ENCODE results near the gene RPRD2. TPM values are rescaled to one million over a fixed set of nuclear protein-coding genes. Genes with fewer than 3 reads are reported as not detected.
"Not testable (repeated sequence)": the region's sequence is repeated elsewhere in the genome, so short reads cannot be mapped to it uniquely, and the experiment has no call there.

The RPRD2 gene
- total RNA-seq, 1 donor from 2014 or later = 16.2 TPM

DNA sequence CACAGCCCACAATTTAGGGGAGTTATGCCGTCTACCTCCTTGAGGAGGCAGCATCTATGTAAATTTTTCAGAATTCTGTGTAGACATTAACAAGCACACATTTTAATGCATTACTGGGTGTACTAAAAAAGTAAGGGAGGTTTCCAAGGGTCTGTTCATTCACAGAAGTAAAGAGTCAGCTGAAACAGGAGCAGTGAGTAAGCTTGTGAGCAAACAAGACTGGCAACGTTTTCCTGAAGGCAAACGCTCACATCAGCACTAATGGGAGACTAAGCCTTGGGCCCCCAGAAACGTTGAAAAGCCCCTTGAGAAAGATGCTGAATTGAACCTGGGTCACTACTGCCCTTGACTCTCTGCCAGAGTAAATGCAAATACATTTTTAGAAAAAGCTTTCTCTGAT is 25.7 kb downstream of the RPRD2 start:
- no peak for DNase-seq

DNA sequence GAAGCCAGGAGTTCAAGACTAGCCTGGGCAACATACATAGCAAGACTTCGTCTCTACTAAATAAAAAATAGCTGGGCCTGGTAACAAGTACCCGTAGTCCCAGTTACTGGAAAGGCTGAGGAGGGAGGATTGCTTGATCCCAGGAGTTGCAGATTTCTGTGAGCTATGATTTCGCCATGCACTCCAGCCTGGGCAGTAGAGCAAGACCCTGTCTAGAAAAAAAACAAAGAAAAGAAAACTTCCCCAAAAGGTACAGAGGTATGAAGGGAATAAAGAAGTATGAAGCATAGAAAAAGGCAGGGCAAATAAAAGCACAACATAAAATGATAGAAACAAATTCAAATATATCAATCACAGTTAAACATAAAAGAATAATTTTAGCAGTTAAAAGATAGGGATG is 28.7 kb downstream of the RPRD2 start:
- no peak for DNase-seq

DNA sequence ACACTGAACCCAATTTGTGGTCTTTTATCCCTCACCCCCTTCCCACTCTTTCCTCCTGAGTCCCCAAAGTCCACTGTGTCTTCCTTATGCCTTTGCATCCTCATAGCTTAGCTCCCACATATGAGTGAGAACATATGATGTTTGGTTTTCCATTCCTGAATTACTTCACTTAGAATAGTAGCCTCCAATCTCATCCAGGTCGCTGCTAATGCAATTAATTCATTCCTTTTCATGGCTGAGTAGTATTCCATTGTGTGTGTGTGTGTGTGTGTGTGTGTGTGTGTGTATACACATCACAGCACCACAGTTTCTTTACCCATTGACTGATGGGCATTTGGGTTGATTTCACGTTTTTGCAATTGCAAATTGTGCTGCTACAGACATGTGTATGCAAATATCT is 31.2 kb downstream of the RPRD2 start:
- DNase-seq = not testable (repeated sequence)

DNA sequence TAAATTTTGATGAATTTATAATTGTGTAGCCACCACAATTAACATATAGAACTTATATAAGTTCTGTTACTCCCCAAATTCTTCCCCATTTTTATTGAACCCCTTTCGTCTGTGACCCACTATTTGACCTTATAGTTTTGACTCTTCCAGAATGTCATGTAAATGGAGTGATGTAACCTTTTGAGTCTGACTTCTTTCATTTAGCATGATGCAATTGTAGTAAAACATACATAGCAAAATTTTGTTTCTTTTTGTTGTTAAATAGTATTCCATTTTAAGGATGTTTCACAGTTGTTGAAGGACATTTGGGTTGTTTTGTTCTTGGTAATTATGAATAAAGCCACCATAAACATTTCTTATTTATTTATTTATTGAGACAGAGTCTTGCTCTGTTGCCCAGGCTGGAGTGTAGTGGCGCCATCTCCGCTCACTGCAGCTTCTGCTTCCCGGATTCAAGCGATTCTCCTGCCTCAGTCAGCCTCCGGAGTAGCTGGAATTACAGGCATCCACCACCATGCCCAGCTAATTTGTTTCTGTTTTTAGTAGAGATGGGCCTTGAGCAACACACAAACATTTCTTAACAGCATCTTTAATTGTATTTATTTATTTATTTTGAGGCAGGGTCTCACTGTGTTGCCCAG is 33.6 kb downstream of the RPRD2 start:
- DNase-seq = no peak

DNA sequence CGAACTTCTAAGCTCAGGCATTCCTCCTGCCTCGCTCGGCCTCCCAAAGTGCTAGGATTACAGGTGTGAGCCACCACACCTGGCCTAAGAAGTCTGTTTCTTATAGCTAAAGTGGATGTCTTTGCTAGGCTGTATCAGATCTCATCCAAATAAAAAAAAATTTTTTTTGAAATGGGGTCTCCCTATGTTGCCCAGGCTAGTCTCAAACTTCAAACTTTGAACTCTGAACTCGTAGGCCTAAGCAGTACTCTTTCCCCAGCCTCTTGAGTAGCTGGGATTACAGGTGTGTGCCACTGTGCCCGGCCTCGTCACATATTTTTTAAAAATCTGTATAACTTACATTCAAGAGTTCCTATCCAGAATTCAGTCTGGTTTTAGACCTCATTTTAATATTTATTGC is 40.5 kb downstream of the RPRD2 start:
- no peak for DNase-seq

DNA sequence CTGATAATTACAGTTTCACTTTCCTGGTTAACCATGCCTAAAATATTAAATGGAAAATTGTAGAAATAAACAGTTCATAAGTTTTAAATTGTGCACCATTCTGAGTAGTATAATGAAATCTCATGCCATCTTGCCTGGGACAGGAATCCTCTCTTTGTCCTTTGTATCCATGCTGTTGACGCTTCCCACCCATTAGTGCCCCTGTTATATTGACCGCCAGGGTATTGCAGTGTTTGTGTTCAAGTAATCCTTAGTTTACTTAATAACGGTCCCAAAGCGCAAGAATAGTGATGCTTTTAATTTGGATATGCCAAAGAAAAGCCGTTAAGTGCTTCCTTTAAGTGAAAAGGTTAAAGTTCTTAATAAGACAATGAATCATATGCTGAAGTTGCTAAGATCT is 41.7 kb downstream of the RPRD2 start:
- DNase-seq = no peak

DNA sequence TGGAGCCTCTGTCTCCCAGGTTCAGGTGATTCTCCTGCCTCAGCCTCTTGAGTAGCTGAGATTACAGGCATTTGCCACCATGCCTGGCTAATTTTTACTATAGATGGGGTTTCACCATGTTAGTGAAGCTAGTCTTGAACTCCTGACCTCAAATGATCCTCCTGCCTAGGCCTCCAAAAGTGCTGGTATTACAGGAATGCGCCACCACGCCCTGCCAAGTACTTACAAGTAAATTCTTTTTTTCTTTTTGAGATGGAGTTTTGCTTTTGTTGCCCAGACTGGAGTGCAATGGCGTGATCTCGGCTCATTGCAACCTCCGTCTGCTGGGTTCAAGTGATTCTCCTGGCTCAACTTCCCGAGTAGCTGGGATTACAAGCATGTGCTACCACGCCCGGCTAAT is 42.5 kb downstream of the RPRD2 start:
- no peak for DNase-seq

DNA sequence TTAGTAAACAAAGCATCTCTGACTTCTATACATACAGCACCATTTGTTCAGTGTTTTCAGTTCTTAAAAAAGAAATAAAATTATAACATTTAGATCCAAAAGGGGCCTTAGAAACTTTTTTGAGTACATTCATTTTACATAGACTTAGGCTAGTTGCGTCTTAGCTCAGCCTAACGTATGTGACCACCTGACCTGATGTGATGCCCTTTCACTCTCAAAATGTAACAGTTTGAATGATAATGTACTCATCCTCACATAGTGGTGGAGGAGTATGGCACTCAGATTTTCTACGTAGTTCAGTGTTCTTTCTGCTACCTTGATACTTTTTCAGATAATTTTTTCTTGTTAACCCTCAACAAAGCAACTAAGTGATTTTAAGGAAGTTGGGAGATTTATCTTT is 43.4 kb downstream of the RPRD2 start:
- DNase-seq = no peak

DNA sequence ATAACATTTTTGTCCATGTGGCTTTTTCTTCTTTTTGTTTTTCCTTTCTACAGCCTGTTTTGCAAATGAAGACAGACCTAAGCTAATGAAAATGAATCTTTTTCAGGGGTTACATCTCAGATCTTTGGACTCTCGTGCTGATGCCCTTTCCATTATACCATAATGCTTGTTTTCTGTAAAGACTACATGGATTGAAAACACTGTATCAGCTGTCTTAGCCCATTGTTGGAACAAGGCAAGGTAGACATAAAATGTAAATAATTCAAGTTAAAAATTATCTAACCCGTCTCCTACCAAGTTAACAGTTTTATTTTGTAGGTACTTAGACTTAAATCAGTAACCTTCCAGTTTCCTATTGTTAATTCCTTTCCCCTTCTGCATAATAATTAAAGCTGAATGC is 44.9 kb downstream of the RPRD2 start:
- no peak for DNase-seq

DNA sequence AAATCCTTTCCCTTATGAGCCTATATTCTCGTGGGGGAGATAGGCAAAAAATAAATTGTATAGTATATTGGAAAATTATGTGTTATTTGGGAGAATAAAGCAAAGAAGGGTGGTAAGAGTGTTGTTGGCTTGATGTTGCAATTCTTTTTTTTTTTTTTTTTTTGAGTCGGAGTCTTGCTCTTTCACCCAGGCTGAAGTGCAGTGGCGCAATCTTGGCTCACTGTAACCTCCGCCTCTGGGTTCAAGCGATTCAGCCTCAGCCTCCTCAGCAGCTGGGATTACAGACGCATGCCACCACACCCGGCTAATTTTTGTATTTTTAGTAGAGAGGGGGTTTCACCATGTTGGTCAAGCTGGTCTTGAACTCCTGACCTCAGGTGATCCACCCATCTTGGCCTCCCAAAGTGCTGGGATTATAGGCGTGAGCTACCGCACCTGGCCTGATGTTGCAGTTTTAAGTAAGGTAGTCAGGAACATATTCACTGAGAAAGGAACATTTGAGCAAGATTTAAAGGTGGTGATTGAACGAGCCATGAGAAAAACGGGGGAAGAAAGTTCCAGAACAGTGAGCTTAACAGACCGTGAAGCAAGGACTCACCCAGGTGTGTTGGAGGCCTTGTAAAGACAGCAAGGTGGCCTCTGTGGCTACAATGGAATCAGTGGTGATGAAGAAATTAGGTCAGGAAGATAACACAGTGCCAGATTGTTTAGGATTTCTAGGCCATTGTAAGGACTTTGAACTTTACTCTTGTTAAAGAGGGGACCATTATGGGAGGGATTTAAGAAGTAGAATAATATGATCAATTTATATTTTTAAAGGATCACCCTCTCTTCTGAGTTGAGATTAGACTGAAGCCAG is 45.8 kb downstream of the RPRD2 start:
- no peak for DNase-seq

DNA sequence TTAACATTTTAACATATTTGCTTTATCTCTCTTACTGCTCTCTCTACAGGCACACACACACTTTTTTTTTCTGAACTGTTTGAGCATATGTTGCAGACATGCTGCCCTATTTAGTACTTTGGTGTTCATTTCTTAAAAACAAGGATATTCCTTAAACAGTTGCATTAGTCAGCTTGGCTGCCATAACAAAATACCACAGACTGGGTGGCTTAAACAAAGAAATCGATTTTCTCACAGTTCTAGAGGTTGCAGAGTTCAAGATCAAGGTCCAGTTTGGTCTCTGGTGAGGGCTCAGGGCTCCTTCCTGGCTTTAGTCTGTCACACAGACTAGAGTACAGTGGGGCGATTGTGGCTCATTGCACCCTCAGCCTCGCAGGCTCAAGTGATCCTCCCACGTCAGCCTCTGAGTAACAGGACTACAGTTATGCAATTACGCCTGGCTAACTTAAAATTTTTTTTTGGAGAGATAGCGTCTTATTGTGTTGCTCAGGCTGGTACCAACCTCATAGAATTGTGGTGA is 46.7 kb downstream of the RPRD2 start:
- no peak for DNase-seq

DNA sequence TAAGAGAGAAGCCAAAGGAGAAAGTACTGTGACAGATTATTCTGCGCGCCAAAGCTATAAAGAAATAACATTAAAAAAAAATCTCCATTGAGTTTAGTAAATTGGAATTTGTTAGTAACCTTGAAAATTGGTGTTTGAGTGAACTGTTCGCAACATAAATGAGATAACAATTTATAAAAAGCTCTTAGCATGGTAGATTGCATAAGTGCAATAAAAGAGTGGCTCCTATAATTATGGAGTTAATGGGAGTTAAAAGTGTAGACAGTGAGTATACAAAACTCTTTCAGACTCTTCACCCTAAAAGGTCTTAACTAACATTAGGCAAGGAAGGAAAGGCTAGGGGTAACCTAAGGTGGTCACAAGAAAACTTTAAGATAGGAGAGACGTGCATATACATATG is 50.6 kb downstream of the RPRD2 start:
- no peak for DNase-seq

DNA sequence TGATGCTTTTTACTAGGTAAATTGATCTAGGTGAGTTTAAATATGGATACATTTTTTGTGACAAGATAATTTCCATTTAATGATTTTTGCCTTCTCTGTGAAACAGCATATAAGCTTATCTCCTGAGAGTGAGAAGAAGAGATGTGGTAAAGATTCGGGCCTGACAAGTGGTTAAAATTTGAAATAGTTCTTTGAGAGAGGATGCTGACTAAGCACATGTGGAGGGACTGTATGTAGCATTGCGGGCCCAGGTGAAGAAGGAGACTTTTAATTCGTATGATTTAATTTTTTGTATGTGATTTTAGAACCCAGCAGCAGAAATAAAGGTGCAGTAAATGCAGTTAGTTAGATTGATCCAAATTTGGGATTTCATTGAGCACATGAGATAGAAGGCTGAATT is 51.9 kb downstream of the RPRD2 start:
- no peak for DNase-seq

DNA sequence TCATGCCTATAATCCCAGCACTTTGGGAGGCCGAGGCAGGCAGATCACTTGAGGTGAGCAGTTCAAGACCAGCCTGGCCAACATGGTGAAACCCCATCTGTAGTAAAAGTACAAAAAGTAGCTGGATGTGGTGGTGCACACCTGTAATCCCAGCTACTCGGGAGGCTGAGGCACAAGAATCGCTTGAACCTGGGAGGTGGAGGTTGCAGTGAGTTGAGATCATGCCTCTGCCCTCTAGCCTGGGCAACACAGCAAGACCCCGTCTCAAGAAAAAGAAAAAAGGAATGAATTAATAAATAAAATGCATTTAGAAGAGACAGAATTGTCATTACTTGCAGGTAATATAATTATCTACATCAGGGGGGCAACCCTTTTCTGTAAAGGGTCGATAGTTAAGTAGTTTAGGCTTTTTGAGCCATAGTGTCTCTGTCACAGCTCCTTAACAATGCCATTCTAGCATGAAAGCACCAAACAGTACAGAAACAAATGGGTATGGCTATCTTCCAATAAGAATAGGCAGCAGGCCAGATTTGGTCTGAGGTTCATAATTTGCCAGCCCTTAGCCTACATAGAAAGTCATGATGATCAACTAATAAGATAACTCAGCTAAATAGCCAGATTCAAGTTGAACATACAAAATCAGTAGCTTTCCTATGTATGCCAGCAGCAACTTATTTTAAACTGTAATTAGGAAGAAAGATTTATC is 56.8 kb downstream of the RPRD2 start:
- DNase-seq = no peak

DNA sequence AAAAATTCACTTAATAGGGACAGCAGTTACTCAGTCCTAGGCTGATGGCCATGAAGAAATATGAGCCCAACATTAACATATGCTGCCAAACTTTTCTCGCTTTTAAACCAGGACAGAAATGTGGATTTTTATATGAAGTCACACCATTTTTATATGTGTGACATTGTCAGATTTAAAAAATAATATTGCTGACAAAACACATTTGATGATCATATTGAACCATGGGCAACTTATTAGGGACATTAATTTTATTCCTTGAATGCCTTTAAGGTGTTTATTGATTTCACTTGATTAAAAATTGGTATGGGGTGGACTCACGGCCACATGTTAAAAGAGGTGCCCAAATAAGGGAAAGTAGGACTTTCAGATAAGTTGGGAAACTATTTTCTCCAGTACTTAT is 58.6 kb downstream of the RPRD2 start:
- no peak for DNase-seq

DNA sequence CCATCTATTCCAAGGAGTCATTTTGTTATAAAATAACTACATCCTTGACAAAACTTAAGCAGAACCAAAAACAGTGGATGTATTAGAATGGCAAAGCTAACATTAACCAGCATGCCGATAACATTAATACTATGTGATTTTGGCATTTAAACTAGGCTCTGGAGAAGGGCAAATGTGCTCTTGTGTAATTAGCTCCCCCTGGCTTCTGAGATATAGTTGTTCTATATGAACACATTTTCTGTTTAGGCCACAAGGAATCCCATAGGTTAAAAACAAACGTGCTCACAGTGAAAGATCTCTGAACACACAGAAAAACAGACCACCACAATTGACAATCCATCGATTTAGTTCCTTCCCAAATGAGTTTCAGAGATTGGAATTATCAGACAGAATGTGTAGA is 65.9 kb downstream of the RPRD2 start:
- no peak for DNase-seq

DNA sequence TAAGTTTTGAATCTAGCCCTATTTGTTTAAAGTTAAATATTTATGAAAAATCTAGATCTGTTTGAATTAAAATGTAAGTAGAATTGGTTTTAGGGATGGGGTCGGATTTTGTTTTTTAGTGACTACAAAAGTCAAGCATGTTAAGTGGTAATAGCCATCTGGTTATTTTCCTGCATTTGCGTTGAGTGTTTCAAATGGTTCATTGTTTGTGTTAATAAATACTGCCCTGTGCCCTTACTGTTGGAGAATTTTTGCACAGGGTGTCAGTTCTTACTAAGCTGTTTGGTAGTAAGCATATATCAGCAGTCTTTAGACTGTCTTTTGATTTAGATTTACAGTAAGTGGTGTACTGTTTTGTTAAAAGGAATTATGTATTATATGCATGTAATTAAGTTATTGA is 77.2 kb downstream of the RPRD2 start:
- no peak for DNase-seq

DNA sequence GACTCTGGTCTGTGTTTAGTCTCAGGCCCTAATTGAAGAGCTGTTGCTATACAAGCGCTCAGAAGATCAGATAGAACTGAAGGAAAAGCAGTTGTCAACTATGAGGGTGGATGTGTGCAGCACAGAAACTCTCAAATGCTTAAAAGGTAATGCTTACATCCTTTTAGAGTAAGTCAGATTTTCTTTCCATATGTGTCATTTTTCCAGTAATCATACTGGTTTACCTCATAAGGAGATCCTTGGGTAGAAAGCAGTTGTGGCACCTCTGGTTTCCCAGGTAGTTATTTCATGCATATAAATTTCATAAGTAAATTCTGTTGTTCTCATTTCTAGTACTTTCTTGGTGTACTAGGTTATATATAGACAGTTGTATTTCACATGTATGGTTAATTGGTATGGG is 80.3 kb downstream of the RPRD2 start:
- no peak for DNase-seq

DNA sequence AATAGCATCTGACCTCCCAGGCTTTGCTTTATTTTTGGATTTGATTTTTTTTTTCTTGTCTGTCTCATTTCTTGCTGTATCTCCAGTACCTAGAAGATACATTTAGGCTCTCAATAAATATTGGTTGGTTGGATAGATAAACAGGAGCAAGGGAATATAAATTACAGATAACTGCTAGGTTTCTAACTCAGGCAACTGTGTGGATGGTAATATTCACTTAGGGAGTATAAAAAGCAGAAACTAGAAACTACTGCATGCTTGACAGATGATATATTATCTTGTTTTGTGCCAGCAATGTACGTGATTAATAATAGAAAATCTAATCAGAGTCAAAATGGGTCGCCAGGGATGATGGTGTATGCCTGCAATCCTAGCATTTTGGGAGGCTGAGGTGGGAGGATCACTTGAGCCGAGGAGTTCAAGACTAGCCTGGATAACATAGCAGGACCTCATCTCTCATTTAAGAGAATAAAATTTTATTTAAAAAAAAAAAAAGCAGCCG is 92.2 kb downstream of the RPRD2 start:
- no peak for DNase-seq

DNA sequence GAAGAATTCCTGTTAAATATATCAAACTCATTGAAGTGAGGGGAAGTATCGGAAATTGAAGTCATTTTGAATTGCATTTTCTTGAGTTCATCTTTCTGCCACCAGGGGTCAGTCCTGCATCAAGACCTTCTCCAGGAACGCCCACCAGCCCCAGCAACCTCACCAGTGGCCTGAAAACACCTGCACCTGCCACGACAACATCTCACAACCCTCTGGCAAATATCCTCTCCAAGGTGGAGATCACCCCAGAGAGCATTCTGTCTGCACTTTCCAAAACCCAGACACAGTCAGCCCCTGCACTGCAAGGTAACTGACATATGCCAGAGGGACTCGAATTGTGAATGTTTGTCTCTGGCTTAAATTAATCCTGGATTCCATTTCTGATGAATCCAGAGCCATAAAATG is 100.5 kb downstream of the RPRD2 start:
- DNase-seq = peak; percentile 45

DNA sequence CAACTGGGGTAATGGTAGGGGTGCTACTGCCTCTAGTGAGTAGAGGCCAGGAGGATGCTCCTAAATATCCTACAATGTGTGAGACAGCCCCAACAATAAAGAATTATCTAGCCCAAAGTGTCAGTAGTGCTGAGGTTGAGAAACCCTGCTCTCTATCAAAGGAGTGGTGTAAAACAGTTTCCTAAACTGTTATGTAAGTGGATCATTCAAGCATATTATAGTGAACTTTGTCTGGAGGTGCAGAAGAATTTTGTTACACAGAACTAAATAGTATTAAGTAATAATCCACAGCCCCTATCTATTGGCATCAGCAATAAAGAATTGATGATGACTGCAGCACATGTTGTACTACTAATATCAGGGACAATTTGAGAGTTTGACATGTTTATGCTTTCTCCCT is 103.0 kb downstream of the RPRD2 start:
- no peak for DNase-seq

DNA sequence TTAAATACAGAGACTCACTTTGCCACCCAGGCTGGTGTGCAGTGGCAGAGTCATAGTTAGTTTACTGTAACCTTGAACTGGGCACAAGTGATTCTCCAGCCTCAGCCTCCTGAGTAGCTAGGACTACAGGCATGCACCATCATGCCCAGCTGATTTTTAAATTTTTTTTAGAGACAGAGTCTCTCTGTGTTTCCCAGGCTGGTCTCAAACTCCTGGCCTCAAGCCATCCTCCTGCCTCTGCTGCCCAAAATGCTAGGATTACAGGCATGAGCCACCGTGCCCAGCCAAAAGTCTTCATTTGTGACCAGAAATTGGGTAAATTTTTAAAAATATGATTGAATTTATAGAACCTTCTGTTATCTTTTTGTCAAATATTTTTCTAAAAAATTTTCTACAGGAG is 105.3 kb downstream of the RPRD2 start:
- no peak for DNase-seq

DNA sequence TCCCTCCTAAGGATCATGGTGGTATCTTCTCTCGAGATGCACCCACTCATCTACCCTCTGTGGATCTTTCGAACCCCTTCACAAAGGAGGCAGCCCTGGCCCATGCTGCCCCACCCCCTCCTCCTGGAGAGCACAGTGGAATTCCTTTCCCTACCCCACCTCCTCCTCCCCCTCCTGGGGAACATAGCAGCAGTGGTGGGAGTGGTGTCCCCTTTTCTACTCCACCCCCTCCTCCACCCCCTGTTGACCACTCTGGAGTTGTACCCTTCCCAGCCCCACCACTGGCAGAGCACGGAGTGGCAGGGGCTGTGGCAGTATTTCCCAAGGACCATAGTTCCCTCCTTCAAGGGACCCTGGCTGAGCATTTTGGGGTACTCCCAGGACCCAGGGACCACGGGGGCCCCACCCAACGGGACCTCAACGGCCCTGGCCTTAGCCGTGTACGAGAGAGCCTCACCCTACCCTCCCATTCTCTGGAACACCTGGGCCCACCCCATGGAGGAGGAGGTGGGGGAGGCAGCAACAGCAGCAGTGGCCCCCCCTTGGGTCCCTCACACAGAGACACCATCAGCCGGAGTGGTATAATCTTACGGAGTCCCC is 108.8 kb downstream of the RPRD2 start:
- no peak for DNase-seq
